ENCODE data around the gene DOCK8. TPM values are rescaled to one million over a fixed set of nuclear protein-coding genes. Genes with fewer than 3 reads are reported as not detected.

Gene DOCK8
- total and polyA plus RNA-seq, 2 experiments from 2014 or later: not detected

- WGBS, 2 experiments (ENCODE audit: low coverage in 1 of 2, low lambda C conversion rate in 2 of 2, missing lambda C conversion rate in 2 of 2): 0 to 7% methylated on average over 1 of the region's 1 CpG
- DNase-seq: no peak
Observed at GRCh38 chr9:462606-463005, 247.9 kb downstream of the DOCK8 start.

DNA sequence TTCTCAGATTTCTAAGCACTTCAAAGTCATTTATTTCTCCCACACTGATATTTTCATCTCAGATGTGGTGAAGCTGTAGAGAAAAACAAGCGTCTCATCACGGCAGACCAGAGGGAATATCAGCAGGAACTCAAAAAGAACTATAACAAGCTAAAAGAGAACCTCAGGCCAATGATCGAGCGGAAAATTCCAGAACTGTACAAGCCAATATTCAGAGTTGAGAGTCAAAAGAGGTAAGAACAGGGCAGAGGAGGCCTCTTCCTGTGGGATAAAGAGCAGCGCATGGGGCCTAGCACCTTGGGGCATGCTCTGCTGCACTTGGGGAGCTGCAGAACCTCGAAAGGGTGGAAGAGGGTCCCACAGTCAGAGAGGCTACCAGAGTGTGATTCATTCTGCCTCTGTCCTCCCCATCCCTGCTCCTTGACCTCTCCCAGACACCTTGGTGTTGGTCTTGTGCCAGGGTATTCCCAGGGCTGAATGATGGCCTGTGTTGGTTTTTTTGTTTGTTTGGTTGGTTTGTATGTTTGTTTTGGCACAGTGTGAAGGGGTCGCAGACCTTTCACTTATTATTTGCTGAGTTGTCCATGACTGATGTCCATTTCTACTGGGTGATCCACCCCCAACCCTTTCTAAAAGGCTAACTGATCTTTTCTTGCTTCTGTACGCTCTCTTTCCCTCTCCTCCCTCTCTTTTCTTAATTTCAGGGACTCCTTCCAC, 248.9 kb downstream of the DOCK8 start:
- H3K9ac ChIP-seq: no peak overlapping the region
- WGBS, 2 experiments (ENCODE audit: low coverage in 1 of 2, low lambda C conversion rate in 2 of 2, missing lambda C conversion rate in 2 of 2): 70 to 71% methylated on average over 8 of the region's 8 CpGs
- peaks cover 3% of the 10 kb centered on the region; the same call in 1 of the 2 replicates for H3K27me3 ChIP-seq (replicated peaks; ENCODE audit: insufficient read depth)
- H3K4me1 ChIP-seq (ENCODE audit: insufficient read depth): no peaks in the 10 kb centered on the region
- no peak for TF ChIP-seq EZH2 (IDR thresholded peaks at IDR 0.05; ENCODE audit: insufficient read depth, poor library complexity, severe bottlenecking)
- no peak for TF ChIP-seq EZH2phosphoT487 (IDR thresholded peaks at IDR 0.05; ENCODE audit: insufficient read depth, low read depth)
- no peaks in the 10 kb centered on the region for H4K20me1 ChIP-seq (ENCODE audit: insufficient read depth)
- DNase-seq: no peak
- H3K9me2 ChIP-seq (ENCODE audit: insufficient read depth): no peaks in the 10 kb centered on the region
- H2AFZ ChIP-seq: no peak overlapping the region
- no peak overlapping the region for H3K4me3 ChIP-seq
- no peak overlapping the region for H3K27ac ChIP-seq
- H3K79me2 ChIP-seq (ENCODE audit: insufficient read depth): no peaks in the 10 kb centered on the region
- no peaks in the 10 kb centered on the region for H3K36me3 ChIP-seq (ENCODE audit: low read depth)
- H3K4me2 ChIP-seq (ENCODE audit: unreplicated experiment): no peak overlapping the region
- no peaks in the 10 kb centered on the region for H3K9me3 ChIP-seq (ENCODE audit: low read depth)
- no peaks in the 10 kb centered on the region for H3F3A ChIP-seq (ENCODE audit: insufficient read depth)
- in situ Hi-C loops (cut with MboI): no loop called here

More at GRCh38 chr9:462606-463005, 247.9 kb downstream of the DOCK8 start:
- Histone ChIP-seq H3K27ac (no peak overlapping the region), H3K36me3 (ENCODE audit: low read depth) (no peaks in the 10 kb centered on the region), H3F3A (ENCODE audit: insufficient read depth) (no peaks in the 10 kb centered on the region), H3K27me3 (replicated peaks; ENCODE audit: insufficient read depth) (peaks cover 3% of the 10 kb centered on the region; the same call in 1 of the 2 replicates), H3K4me2 (ENCODE audit: unreplicated experiment) (no peak overlapping the region), H4K20me1 (ENCODE audit: insufficient read depth) (no peaks in the 10 kb centered on the region), H3K4me1 (ENCODE audit: insufficient read depth) (no peaks in the 10 kb centered on the region), H3K9ac (no peak overlapping the region), H3K4me3 (no peak overlapping the region), H3K79me2 (ENCODE audit: insufficient read depth) (no peaks in the 10 kb centered on the region), H3K9me2 (ENCODE audit: insufficient read depth) (no peaks in the 10 kb centered on the region), H2AFZ (no peak overlapping the region), H3K9me3 (ENCODE audit: low read depth) (no peaks in the 10 kb centered on the region)
- TF ChIP-seq EZH2 (IDR thresholded peaks at IDR 0.05; ENCODE audit: insufficient read depth, poor library complexity, severe bottlenecking) (no peak), EZH2phosphoT487 (IDR thresholded peaks at IDR 0.05; ENCODE audit: insufficient read depth, low read depth) (no peak)
- in situ Hi-C loops (cut with MboI): no loop called here

- Histone ChIP-seq H3K9me3 (ENCODE audit: low read depth) (no peaks in the 10 kb centered on the region), H4K20me1 (ENCODE audit: insufficient read depth) (no peaks in the 10 kb centered on the region), H3K4me1 (ENCODE audit: insufficient read depth) (0 out of 2 replicates have a peak, but pooled peaks cover 3% of the 10 kb centered on the region), H3K36me3 (ENCODE audit: low read depth) (no peaks in the 10 kb centered on the region), H3K79me2 (ENCODE audit: insufficient read depth) (no peaks in the 10 kb centered on the region), H3K27ac (no peak overlapping the region), H3K9me2 (ENCODE audit: insufficient read depth) (no peaks in the 10 kb centered on the region), H3K27me3 (replicated peaks; ENCODE audit: insufficient read depth) (no peaks in the 10 kb centered on the region), H3F3A (ENCODE audit: insufficient read depth) (no peaks in the 10 kb centered on the region), H2AFZ (no peak overlapping the region), H3K9ac (no peak overlapping the region), H3K4me3 (no peak overlapping the region), H3K4me2 (ENCODE audit: unreplicated experiment) (no peak overlapping the region)
- no peak for TF ChIP-seq EZH2 (IDR thresholded peaks at IDR 0.05; ENCODE audit: insufficient read depth, poor library complexity, severe bottlenecking)
- no peak for TF ChIP-seq EZH2phosphoT487 (IDR thresholded peaks at IDR 0.05; ENCODE audit: insufficient read depth, low read depth)
- in situ Hi-C loops (cut with MboI): no loop called here
- WGBS, 2 experiments (ENCODE audit: low coverage in 1 of 2, low lambda C conversion rate in 2 of 2, missing lambda C conversion rate in 2 of 2): 15% methylated on average over 1 of the region's 1 CpG
- no peak for DNase-seq
Observed at GRCh38 chr9:466747-467146, 252.1 kb downstream of the DOCK8 start.

- Histone ChIP-seq H3K4me1 (ENCODE audit: insufficient read depth) (0 out of 2 replicates have a peak, but pooled peaks cover 3% of the 10 kb centered on the region), H3K4me2 (ENCODE audit: unreplicated experiment) (no peak overlapping the region), H3K9me2 (ENCODE audit: insufficient read depth) (no peaks in the 10 kb centered on the region), H3K27me3 (replicated peaks; ENCODE audit: insufficient read depth) (no peaks in the 10 kb centered on the region), H4K20me1 (ENCODE audit: insufficient read depth) (no peaks in the 10 kb centered on the region), H3F3A (ENCODE audit: insufficient read depth) (no peaks in the 10 kb centered on the region), H2AFZ (peak overlapping the region; percentile 100), H3K36me3 (ENCODE audit: low read depth) (no peaks in the 10 kb centered on the region), H3K4me3 (no peak overlapping the region), H3K27ac (no peak overlapping the region), H3K9me3 (ENCODE audit: low read depth) (no peaks in the 10 kb centered on the region), H3K79me2 (ENCODE audit: insufficient read depth) (no peaks in the 10 kb centered on the region), H3K9ac (no peak overlapping the region)
- 78 to 79% methylated on average over 8 of the region's 8 CpGs for WGBS, 2 experiments (ENCODE audit: low coverage in 1 of 2, low lambda C conversion rate in 2 of 2, missing lambda C conversion rate in 2 of 2)
- DNase-seq: no peak
- no peak for TF ChIP-seq EZH2 (IDR thresholded peaks at IDR 0.05; ENCODE audit: insufficient read depth, poor library complexity, severe bottlenecking)
- TF ChIP-seq EZH2phosphoT487 (IDR thresholded peaks at IDR 0.05; ENCODE audit: insufficient read depth, low read depth): no peak
- in situ Hi-C loops (cut with MboI): no loop called here
Observed at GRCh38 chr9:468766-469426, 254.2 kb downstream of the DOCK8 start.

Measured in GM23248 (cell line).